HG03045 (cell line): Measurements from ENCODE around the gene SLC2A9.

Source experiments
- ATAC-seq: cut with Tn5 transposase; IDR thresholded peaks from one replicate; pipeline ENCODE4 v1.9.1; 2021; ENCODE audit warnings: mild to moderate bottlenecking, moderate library complexity; ENCODE audit not compliant: unreplicated experiment

Gene SLC2A9

DNA sequence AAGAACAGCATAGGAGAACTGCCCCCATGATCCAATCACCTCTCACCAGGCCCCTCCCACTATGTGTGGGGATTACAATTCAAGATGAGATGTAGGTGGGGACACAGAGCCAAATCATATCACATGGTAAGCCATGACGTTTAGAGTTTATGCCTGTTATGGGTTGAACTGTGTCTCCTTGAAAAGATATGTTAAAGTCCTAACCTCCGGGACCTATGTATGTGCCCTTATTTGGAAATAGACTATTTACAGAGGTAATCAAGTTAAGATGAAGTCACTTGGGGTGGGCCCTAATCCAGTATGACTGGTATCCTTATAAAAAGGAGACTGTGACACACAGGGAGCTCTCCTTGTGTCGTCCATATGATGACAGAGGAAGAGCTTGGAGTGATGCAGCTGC is 25.2 kb upstream of the SLC2A9 start:
- no peak for ATAC-seq

DNA sequence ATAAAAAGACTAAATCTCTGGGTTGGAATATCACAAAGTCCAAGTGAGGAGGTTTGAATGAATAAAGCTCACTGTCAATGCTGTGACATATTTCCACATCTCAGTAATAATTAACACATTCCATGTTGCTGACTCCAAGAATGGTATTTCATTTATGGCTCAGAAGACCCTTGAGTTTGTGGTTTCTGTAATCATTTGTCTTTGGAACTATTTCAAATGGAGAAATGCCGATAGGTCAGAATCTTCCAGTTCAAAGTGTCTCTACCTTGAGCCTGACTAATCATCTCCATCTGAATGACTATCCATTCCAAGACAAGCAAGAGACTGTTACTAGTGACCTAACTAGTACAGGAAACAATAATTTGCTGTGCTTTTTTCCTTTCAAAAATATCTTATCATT is 24.2 kb upstream of the SLC2A9 start:
- ATAC-seq = no peak

- no peak for ATAC-seq
Measured at GRCh38 chr4:10041036-10041435, 19.7 kb upstream of the SLC2A9 start.

DNA sequence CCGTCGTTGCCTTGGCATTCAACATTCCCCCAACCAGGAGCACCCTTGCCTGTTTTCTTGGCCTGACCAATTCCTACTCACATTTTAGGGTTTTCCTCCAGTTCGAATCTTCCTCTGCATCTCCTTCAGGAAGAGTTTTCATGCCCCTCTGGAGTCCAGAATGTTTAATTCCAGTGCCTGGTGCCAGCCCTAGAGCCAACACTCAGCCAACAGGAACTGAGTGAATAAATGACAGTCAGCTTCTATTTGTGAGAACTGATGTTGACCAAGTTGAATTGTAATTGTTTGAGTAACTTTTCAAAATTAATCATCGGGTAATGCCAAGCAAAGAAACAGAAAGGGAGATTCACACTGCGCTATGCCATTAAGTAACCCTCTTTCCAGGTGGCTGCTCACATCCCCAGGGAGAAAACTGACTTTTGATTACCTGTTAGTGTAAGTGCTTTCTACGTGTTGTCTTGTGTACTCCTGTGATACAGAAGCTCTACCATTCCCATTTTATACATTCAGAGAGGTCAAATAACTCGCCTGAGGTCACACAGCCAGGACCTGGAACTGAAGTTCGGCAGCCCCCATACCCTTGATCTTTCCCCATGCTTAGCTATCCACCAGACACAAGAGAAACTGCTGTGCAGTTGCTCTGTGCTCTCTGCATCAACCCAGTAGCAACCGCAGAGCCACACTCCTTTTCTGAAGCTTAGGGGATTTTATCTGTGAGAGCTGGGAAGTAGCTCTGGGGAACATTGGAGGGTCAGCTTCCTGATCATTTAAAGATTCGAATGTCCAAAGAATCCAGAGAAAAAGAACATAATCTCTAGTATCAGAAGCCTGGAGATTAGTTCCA is 19.0 kb upstream of the SLC2A9 start:
- ATAC-seq = no peak

DNA sequence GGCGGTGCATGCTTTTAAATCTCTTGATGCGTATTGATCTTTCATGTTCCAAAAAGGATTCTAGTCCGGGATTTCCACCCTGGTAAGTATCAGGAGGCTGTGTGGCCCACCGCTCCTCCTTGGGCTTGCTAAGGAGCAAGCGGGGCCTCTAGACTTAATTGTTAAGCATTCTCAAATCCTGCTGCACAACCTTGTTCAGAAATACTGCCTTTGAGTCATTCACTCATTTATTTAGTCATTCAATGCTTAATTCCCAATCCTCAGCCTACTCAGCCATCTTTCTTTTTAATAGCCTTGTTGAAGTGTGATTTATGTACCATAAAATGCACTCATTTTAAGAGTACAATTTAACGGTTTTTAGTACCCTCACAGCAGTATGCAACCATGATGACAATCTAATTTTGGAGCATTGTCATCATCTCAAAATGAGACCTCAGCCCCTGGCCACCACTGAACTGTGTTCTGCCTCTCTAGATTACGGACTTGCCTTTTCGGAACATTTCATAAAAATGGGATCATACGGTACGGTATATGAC is 15.6 kb upstream of the SLC2A9 start:
- no peak for ATAC-seq

DNA sequence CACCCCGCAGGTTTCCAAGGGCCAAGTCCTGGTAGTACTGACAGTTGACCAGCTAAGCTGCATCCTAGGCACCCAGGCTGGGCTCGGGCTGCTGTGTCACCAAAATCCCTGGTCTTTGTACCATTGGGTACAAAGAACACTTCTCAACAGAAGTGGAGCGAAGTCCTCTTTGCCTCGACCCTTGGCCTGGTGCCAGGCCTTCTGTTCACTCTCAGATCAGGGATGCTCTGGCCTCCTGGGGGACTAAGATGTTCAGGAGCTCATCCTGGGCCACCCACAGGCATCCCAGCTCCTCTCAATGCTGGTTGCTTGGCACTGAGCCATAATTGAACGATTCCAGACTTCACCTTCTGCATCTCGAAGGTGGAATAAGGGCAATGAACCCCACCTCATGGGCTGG is 13.8 kb upstream of the SLC2A9 start:
- ATAC-seq = no peak

GRCh38 chr4:10034612-10035104 is 13.4 kb upstream of the SLC2A9 start:
- ATAC-seq = no peak

DNA sequence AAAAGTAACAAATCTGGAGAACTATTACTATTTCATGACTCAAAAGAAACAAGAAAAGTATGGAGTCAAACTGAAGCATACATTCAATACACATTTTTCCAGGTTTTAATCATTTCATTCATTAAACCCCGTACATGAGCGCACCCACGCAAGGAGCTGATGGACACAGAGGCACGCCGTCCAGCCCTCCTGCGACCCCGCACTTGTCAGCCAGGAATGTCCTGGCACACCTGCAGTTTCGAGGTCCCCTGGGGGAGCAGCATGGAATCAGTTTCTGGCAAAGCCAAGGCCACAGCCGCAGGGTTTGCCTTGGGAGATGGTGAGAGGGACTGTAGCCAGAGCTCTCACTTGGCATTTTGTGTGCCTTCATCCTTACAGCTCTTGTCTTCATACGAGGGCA is 12.8 kb upstream of the SLC2A9 start:
- ATAC-seq = no peak

DNA sequence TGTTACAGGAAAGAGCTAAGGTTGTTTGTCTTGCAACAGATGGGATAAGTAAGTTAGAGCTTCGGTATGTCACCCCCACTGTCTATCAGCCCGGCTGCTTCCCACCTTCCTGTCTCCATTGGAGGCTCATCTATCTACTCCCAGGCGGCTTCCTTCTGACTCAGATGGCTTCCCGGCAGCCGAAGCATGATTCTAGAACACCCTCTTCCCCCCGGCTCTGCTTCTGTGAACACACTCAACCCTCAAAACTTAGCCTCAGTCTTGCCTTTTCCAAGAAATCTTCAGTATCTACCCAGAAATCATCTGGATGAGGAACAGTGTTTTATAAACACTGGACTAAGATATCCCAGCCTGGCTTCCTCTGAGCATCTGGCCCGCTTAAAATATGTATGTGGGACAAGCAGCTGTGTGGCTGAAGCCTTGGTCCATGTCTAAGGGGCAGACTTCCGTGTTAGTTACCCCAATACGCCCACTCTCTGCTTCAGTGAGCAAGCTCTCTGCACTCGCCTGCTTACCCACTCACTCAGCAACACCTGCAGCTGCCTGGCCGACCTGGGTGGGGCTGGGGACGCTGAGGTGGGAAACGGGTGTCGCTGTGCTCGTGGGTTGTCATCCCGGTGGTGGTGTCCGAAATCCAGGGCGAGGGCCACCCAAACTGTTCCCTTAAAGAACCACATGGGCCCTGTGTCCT is 12.0 kb upstream of the SLC2A9 start:
- ATAC-seq = no peak

- ATAC-seq = no peak
Measured at GRCh38 chr4:10032625-10033024, 11.3 kb upstream of the SLC2A9 start.

DNA sequence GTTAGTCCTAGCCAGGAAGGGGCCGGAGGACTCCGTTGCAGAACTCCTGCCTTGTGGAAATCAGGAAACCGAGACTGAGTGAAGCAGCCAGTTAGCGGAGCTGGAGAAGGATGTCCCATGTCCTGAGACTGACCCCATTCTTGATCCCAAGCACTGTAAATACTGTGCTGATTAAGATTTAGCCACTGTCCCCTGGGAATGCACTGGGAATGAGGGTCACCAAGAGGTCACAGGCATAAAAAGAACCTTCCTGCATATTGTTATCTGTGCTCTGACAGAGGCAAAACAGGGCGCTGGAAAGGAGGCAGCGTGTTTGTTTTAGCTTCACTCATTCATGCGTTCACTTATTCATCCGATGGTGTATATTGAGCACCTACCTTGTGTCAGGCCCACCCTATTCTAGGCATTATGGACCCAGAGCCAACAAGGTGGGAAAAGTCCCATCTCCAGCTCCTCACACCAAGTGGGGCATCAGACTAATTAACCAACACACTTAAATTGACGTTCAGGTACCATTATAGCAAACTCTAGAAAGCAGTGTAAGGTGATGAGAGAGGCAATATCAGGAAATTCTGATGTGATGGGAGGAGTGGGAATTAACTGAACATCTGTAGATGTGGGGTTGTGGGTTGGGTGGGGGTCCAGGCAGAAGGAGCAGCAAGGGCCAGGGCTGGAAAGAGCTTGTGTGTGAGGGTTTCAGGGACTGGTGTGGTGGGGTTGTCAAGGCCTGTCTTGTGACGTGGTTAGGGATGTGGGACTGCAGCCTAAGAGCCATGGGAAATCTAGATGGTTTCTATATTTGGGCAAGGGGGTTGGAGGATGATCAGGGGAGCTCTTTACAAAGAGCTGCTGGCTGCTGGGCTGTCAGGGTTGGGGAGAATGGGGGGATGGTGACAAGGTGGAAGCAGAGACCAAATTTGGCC is 10.6 kb upstream of the SLC2A9 start:
- ATAC-seq = no peak

DNA sequence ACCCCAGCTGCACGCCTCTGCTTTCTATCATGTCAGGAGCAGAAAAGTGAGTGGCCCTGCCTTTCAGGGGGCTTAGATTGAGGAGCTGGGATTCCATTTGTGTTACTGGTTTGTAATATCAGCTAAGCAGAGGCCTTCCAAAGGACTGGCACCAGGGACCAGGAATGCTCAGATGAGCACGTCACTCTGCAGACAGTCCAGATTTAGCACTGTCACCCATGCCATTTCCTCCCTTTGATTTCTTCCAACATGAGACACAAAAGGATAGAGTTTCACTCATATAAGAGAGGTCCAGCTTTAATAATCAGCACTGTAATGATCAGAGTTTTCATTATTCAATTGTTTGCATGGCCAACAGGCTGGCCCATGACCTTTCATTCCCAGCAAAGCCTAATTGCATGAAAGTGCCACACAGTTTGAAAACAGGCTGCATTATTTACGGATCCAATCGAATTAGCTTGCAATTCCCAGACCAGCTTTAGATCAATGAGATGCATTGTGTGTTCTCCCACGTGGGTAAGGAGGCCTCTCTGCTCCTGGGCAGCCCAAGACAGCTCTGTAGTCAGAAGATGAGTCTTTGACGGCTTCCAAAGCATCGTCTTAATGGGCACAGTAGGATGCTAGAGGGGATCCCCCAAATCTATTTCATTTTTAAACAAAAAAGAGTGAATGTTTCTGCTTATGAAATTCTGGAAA is 9.8 kb upstream of the SLC2A9 start:
- ATAC-seq = no peak

DNA sequence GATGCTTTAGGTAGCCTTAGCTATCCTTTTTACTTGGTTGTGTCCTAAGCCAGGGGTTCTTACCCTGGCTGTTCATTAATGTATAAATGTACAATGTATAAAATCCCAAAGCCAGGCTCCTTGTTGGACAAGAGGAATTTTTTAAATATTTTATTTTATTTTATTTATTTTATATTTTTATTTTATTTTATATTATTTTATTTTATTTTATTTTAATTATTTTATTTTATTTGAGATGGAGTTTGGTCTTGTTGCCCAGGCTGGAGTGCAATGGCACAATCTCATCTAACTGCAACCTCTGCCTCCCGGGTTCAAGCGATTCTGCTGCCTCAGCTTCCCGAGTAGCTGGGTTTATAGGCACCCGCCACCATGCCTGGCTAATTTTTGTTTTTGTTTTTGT is 8.1 kb upstream of the SLC2A9 start:
- no peak for ATAC-seq

GRCh38 chr4:10028910-10029309 is 7.6 kb upstream of the SLC2A9 start:
- ATAC-seq = no peak

DNA sequence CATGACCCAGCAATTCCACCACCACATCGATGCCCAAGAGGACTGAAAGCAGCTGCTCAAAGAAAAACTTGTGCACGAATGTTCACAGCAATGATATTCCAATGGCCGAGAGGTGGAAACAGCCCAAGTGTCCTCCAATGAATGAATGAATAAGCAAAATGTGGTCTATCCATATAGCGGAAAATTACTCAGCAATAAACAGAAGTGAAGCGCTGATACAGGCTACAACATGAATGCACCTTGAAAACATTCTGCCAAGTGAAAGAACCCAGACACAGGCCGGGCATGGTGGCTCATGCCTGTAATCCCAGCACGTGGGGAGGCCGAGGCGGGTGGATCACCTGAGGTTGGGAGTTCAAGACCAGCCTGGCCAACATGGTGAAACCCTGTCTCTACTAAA is 5.2 kb upstream of the SLC2A9 start:
- ATAC-seq = no peak

DNA sequence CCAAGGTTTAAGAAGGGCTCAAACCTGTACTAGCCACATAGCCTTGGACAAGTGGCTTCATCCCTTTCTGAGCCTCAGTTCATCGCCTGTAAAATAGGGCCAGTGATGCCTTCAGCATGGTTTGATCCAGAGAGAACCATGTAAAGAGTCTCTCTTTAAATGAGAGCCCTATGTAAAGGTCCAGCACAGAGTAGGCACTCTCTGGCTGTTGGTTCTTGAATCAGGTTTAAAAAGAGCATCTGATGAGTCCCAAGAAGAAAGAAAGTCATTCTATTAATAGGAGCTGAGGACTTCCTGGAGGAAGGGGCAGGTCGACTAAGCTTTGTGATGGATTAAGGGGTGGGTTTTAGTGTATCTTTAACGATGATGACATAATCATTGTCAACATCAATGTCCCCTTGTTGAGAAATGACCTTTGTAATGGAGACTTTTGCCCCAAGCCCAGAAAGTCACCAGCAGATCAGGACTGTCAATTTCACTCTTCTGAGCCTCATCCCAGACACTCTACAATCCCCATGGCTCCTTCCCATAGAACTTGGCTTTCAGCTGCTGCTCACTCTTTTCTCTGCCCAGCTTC is 4.0 kb upstream of the SLC2A9 start:
- ATAC-seq = no peak

- no peak for ATAC-seq
Measured at GRCh38 chr4:10024303-10024702, 3.0 kb upstream of the SLC2A9 start.

DNA sequence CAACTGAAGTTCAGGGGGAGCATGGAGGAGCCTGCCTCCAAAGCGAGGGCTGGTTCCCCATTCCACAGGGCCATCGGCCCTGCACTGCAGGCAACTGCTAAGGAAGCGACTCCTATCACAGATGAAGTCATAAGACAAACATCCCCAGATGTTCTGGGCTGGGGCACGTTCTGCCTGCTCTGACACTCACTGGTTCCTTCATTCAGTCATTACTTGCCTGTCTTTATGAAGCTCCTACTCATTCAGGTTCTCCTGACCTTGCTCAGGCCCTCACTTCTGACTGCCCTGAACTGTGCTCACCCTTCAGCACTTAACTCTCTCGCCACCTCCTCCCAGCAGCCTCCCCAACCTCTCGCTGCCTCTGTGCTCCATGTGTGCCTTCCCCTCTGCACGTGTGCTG is 2.5 kb upstream of the SLC2A9 start:
- no peak for ATAC-seq

- ATAC-seq = no peak
Measured at GRCh38 chr4:10023050-10023419, 1.7 kb upstream of the SLC2A9 start.
